Measurements from ENCODE around the gene WDR27. TPM values are rescaled to one million over a fixed set of nuclear protein-coding genes. Genes with fewer than 3 reads are reported as not detected.
"Not testable (repeated sequence)": the region's sequence is repeated elsewhere in the genome, so short reads cannot be mapped to it uniquely, and the experiment has no call there.

Gene WDR27
- total RNA-seq, 1 donor from 2014 or later, result 24.5 TPM

DNA sequence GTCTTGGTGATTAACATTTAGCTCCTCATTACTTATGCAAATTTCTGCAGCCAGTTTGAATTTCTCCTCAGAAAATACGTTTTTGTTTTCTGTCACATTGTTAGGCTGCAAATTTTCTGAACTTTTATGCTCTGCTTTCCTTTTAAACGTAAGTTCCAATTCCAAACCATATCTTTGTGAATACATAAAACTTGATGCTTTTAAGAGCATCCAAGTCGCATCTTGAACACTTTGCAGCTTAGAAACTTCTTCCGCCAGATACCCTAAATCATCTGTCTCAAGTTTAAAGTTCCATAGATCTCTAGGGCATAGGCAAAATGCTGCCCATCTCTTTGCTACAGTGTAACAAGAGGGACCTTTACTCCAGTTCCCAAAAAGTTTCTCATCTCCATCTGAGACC, 234.1 kb downstream of the WDR27 start:
- H3K9ac ChIP-seq (ENCODE audit: low read depth in 1 of 3, low read length in 3 of 3); H3K36me3 ChIP-seq (ENCODE audit: control insufficient read depth in 3 of 3, insufficient read depth in 3 of 3, low read length in 3 of 3); H3K9me3 ChIP-seq (ENCODE audit: control insufficient read depth in 3 of 3, low read length in 3 of 3); H3K4me3 ChIP-seq (ENCODE audit: low read length in 3 of 3); H3K27me3 ChIP-seq (ENCODE audit: control insufficient read depth in 3 of 3, insufficient read depth in 3 of 3, low read length in 3 of 3); H3K27ac ChIP-seq (ENCODE audit: low read depth, low read length); H3K4me1 ChIP-seq (ENCODE audit: control insufficient read depth in 3 of 3, insufficient read depth in 3 of 3, low read length in 3 of 3): not testable (repeated sequence)

DNA sequence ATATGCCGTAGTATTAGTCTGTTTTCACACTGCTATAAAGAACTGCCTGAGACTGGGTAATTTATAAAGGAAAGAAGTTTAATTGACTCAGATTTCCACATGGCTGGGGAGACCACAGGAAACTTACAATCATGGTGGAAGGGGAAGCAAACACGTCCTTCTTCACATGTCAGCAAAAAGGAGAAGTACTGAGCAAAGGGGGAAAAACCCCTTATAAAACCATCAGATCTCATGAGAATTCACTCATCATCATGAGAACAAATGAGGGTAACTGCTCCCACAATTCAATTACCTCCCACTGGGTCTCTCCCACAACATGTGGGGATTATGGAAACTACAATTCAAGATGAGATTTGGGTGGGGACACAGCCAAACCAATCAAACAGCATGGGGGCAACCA, 235.6 kb downstream of the WDR27 start:
- H3K27ac ChIP-seq (ENCODE audit: low read depth, low read length); H3K4me1 ChIP-seq (ENCODE audit: control insufficient read depth in 3 of 3, insufficient read depth in 3 of 3, low read length in 3 of 3); H3K4me3 ChIP-seq (ENCODE audit: low read length in 3 of 3); H3K9me3 ChIP-seq (ENCODE audit: control insufficient read depth in 3 of 3, low read length in 3 of 3); H3K27me3 ChIP-seq (ENCODE audit: control insufficient read depth in 3 of 3, insufficient read depth in 3 of 3, low read length in 3 of 3); H3K9ac ChIP-seq (ENCODE audit: low read depth in 1 of 3, low read length in 3 of 3); H3K36me3 ChIP-seq (ENCODE audit: control insufficient read depth in 3 of 3, insufficient read depth in 3 of 3, low read length in 3 of 3): not testable (repeated sequence)

DNA sequence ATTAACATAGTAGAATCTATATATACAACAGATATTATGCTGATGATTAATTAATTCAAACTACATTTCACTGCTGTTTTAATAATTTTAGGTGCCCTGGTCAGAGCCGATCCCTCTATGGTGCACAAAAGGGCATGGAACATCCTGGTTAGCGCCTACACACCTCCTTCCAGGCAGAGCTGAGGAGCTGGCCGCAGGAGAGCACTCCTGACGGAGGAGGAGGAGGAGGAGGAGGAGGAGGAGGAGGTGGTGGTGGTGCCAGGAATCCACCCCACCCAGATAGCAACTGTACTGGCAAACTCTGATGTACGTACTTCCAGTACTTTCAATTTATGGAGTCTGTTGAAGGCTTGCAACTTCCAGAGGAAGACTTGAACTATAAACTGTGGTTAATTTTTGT, 244.1 kb downstream of the WDR27 start:
- H3K36me3 ChIP-seq (ENCODE audit: control insufficient read depth in 3 of 3, insufficient read depth in 3 of 3, low read length in 3 of 3), result no peaks in the 10 kb centered on the region
- H3K9ac ChIP-seq (ENCODE audit: low read depth in 1 of 3, low read length in 3 of 3), result no peak overlapping the region
- no peaks in the 10 kb centered on the region for H3K27me3 ChIP-seq (ENCODE audit: control insufficient read depth in 3 of 3, insufficient read depth in 3 of 3, low read length in 3 of 3)
- no peaks in the 10 kb centered on the region for H3K9me3 ChIP-seq (ENCODE audit: control insufficient read depth in 3 of 3, low read length in 3 of 3)
- H3K27ac ChIP-seq (ENCODE audit: low read depth, low read length), result no peak overlapping the region
- H3K4me1 ChIP-seq (ENCODE audit: control insufficient read depth in 3 of 3, insufficient read depth in 3 of 3, low read length in 3 of 3), result peaks cover 0 to 3% (median 0%) of the 10 kb centered on the region in 3 donors
- H3K4me3 ChIP-seq (ENCODE audit: low read length in 3 of 3), result no peak overlapping the region

DNA sequence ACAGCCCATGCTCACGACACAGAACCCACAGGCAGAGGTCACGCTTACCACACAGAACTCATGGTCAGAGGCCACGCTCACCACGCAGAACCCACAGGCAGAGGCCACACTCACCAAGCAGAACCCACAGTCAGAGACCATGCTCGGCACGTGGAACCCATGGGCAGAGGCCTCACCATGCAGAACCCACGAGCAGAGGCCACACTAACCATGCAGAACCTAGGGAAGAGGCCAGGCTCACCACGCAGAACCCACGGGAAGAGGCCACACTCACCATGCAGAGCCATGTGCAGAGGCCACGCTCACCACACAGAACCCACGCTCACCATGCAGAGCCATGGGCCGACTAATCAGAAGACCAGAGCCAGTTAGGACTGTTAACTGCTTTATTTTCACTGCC, 245.0 kb downstream of the WDR27 start:
- H3K27ac ChIP-seq (ENCODE audit: low read depth, low read length), result no peak overlapping the region
- H3K4me3 ChIP-seq (ENCODE audit: low read length in 3 of 3), result no peak overlapping the region
- H3K9ac ChIP-seq (ENCODE audit: low read depth in 1 of 3, low read length in 3 of 3), result no peak overlapping the region

DNA sequence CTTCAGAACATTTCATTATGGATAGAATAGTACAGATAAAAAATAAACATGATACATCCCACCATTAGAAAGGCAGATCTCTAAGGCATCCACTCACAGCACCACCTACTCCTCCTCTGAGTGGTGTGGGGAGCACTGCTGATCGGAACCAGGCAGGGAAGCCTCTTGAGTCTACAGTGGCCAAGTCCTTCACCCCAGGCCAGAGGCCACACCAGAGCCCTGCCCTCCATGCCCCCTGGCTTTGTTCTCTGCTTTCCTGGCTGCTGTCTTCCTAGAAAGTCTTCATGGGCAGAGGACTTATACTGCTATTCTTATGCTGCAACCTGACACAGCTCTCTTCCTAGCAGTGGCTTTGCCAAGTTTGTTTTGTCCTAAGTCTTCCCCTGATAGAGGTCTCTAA, 246.4 kb downstream of the WDR27 start:
- no peaks in the 10 kb centered on the region for H3K9me3 ChIP-seq (ENCODE audit: control insufficient read depth in 3 of 3, low read length in 3 of 3)

More for the DNA sequence above, 245.0 kb downstream of the WDR27 start:
- H3K4me1 ChIP-seq (ENCODE audit: control insufficient read depth in 3 of 3, insufficient read depth in 3 of 3, low read length in 3 of 3), result peaks cover 0 to 4% (median 0%) of the 10 kb centered on the region in 3 donors
- no peaks in the 10 kb centered on the region for H3K36me3 ChIP-seq (ENCODE audit: control insufficient read depth in 3 of 3, insufficient read depth in 3 of 3, low read length in 3 of 3)
- H3K9me3 ChIP-seq (ENCODE audit: control insufficient read depth in 3 of 3, low read length in 3 of 3), result no peaks in the 10 kb centered on the region
- no peaks in the 10 kb centered on the region for H3K27me3 ChIP-seq (ENCODE audit: control insufficient read depth in 3 of 3, insufficient read depth in 3 of 3, low read length in 3 of 3)

DNA sequence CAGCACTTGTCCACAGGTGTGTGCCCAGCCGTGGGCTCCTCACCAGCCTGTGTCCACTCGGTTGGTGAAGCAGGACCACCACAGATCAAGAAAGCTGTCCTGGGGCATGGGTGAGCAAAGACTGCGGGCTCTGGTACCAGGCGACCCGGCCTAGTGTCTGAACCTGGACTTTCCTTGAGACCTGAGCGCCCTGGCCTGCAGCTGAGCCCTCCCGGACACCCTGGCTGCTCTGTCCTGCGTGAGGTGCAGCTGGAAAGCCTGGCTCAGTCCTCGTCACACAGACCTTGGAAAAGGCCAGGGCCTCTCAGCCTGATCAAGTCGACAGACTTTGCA, 247.0 kb downstream of the WDR27 start:
- no peaks in the 10 kb centered on the region for H3K36me3 ChIP-seq (ENCODE audit: control insufficient read depth in 3 of 3, insufficient read depth in 3 of 3, low read length in 3 of 3)
- H3K9ac ChIP-seq (ENCODE audit: low read depth in 1 of 3, low read length in 3 of 3), result no peak overlapping the region
- H3K9me3 ChIP-seq (ENCODE audit: control insufficient read depth in 3 of 3, low read length in 3 of 3), result no peaks in the 10 kb centered on the region
- peaks cover 0 to 4% (median 0%) of the 10 kb centered on the region in 3 donors for H3K4me1 ChIP-seq (ENCODE audit: control insufficient read depth in 3 of 3, insufficient read depth in 3 of 3, low read length in 3 of 3)
- H3K27ac ChIP-seq (ENCODE audit: low read depth, low read length), result no peak overlapping the region
- H3K27me3 ChIP-seq (ENCODE audit: control insufficient read depth in 3 of 3, insufficient read depth in 3 of 3, low read length in 3 of 3), result no peaks in the 10 kb centered on the region
- no peak overlapping the region for H3K4me3 ChIP-seq (ENCODE audit: low read length in 3 of 3)

More for the DNA sequence above, 246.4 kb downstream of the WDR27 start:
- Histone ChIP-seq H3K4me1 (ENCODE audit: control insufficient read depth in 3 of 3, insufficient read depth in 3 of 3, low read length in 3 of 3) (peaks cover 0 to 4% (median 0%) of the 10 kb centered on the region in 3 donors), H3K27me3 (ENCODE audit: control insufficient read depth in 3 of 3, insufficient read depth in 3 of 3, low read length in 3 of 3) (no peaks in the 10 kb centered on the region), H3K9ac (ENCODE audit: low read depth in 1 of 3, low read length in 3 of 3) (no peak overlapping the region), H3K36me3 (ENCODE audit: control insufficient read depth in 3 of 3, insufficient read depth in 3 of 3, low read length in 3 of 3) (no peaks in the 10 kb centered on the region), H3K4me3 (ENCODE audit: low read length in 3 of 3) (no peak overlapping the region), H3K27ac (ENCODE audit: low read depth, low read length) (no peak overlapping the region)

DNA sequence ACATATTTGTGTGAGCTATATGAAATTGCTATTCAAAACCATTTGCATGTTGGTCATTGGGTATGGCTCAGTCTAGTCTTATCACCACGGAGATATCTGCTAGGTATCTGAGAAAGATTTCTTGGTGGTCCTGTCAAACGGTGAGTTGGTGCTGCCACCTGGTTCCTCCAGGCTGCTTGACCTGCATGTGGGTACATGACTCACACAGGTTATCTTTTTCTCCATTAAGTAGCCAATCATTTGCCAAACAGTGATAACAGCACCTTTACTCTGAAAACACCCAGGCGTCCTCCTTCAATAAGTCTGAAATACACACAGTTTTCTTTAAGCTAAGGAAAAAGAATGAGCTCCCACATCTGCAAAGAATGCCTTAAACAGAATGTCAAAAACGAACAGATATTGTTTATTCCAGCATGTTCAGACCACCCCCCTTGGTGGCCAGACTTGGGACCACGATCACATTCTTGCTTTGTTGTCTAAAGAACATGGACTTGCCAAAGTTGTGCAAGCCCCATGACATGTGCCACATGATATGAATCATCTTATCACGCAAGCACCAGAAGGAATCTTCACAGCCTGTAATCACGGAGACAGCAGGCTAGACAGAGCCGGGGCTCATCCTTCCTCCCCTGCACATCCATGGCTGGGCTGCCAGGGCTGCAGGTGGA, 247.5 kb downstream of the WDR27 start:
- no peak overlapping the region for H3K27ac ChIP-seq (ENCODE audit: low read depth, low read length)
- H3K27me3 ChIP-seq (ENCODE audit: control insufficient read depth in 3 of 3, insufficient read depth in 3 of 3, low read length in 3 of 3), result no peaks in the 10 kb centered on the region
- H3K9me3 ChIP-seq (ENCODE audit: control insufficient read depth in 3 of 3, low read length in 3 of 3), result no peaks in the 10 kb centered on the region
- peaks cover 0 to 4% (median 0%) of the 10 kb centered on the region in 3 donors for H3K4me1 ChIP-seq (ENCODE audit: control insufficient read depth in 3 of 3, insufficient read depth in 3 of 3, low read length in 3 of 3)
- no peaks in the 10 kb centered on the region for H3K36me3 ChIP-seq (ENCODE audit: control insufficient read depth in 3 of 3, insufficient read depth in 3 of 3, low read length in 3 of 3)
- no peak overlapping the region for H3K4me3 ChIP-seq (ENCODE audit: low read length in 3 of 3)
- H3K9ac ChIP-seq (ENCODE audit: low read depth in 1 of 3, low read length in 3 of 3), result no peak overlapping the region

DNA sequence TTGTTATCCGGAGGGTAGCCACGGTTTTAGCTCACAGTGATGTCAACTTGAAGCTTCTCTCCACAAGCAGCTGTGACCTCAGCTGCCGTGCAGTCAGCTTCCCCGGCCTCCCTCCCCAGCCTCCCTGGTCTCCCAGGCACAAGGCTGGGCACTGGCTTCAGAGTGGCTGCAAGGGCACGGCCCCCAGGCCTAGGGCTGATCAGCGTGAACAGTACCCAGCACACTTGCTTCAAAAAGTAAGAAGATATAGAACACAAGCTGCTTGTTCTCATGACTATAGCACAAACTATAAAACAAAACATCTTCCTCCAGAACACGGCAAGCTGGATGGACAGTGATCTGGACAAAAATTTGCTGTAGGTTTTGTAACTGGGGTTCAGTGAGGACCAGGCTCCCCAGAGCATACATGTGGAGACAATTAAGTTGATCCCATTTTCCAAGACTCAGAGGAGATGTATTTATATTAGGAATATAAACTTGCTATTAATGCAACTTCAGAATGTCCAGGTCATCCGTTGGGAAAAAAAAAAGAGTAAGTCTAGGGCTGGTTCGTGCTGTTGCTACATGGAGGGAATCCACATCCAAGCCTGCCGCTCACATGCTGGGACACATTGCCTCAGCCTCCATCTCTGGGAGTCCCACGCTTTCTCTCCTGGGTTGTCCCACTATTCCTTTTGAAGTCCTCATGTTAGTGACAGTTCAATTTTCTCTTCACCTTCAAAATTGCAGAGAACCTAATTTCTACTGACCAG, 248.8 kb downstream of the WDR27 start:
- Histone ChIP-seq H3K36me3 (ENCODE audit: control insufficient read depth in 3 of 3, insufficient read depth in 3 of 3, low read length in 3 of 3) (no peaks in the 10 kb centered on the region), H3K4me3 (ENCODE audit: low read length in 3 of 3) (peak overlapping the region; percentile 22 to 59 (median 53))

DNA sequence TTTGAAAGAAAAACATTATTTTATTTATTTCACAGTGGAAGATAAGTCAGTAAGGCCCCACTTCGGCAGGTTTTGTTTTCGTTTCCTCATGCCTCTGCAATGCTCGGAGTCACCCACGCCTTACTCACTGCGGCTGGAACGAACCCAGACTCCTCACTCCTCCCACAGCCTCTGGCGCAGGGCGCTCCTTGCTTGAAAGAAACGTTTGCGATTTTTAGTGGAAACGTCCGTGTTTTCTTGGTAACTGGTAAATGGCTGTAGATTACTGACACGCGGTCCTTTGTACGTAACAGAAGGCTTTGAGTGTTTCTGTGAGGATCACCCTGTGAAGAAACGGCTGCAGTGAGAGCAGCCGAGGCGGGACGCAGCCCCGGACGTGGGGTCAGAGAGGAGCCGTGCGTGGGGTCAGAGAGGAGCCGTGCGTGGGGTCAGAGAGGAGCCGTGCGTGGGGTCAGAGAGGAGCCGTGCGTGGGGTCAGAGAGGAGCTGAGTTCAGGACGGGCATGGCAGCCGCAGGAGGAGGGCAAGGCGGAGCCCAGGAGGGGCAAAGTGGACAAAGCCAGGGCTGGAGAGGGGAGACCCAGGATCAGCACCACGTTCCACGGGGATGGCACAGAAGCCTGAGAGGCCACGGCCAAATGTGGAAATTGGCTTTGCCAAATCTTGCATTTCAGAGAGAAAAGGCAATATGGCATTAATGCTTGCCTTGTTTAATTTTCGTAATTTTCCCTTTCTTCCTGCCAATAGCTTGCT, 249.5 kb downstream of the WDR27 start:
- H3K27ac ChIP-seq (ENCODE audit: low read depth, low read length), result peak overlapping the region; percentile 36
- peaks cover 0 to 4% (median 0%) of the 10 kb centered on the region in 3 donors for H3K4me1 ChIP-seq (ENCODE audit: control insufficient read depth in 3 of 3, insufficient read depth in 3 of 3, low read length in 3 of 3)
- no peaks in the 10 kb centered on the region for H3K27me3 ChIP-seq (ENCODE audit: control insufficient read depth in 3 of 3, insufficient read depth in 3 of 3, low read length in 3 of 3)
- peak overlapping the region; percentile 53 to 64 (median 59) for H3K4me3 ChIP-seq (ENCODE audit: low read length in 3 of 3)
- H3K9ac ChIP-seq (ENCODE audit: low read depth in 1 of 3, low read length in 3 of 3), result peak overlapping the region; percentile 33 to 68 (median 66)
- no peaks in the 10 kb centered on the region for H3K36me3 ChIP-seq (ENCODE audit: control insufficient read depth in 3 of 3, insufficient read depth in 3 of 3, low read length in 3 of 3)
- H3K9me3 ChIP-seq (ENCODE audit: control insufficient read depth in 3 of 3, low read length in 3 of 3), result no peaks in the 10 kb centered on the region

More for the DNA sequence above, 248.8 kb downstream of the WDR27 start:
- no peak overlapping the region for H3K27ac ChIP-seq (ENCODE audit: low read depth, low read length)
- H3K9me3 ChIP-seq (ENCODE audit: control insufficient read depth in 3 of 3, low read length in 3 of 3), result no peaks in the 10 kb centered on the region
- H3K4me1 ChIP-seq (ENCODE audit: control insufficient read depth in 3 of 3, insufficient read depth in 3 of 3, low read length in 3 of 3), result peaks cover 0 to 4% (median 0%) of the 10 kb centered on the region in 3 donors
- peak overlapping the region in 1 of 3 donors; percentile 66 for H3K9ac ChIP-seq (ENCODE audit: low read depth in 1 of 3, low read length in 3 of 3)
- H3K27me3 ChIP-seq (ENCODE audit: control insufficient read depth in 3 of 3, insufficient read depth in 3 of 3, low read length in 3 of 3), result no peaks in the 10 kb centered on the region
